H1 (cell line): ENCODE data around the gene PRKAB2. TPM values are rescaled to one million over a fixed set of nuclear protein-coding genes. Genes with fewer than 3 reads are reported as not detected.
"Not testable (repeated sequence)": the region's sequence is repeated elsewhere in the genome, so short reads cannot be mapped to it uniquely, and the experiment has no call there.

ENCODE experiments used
- CTCF ChIA-PET: fragments of 300-600 bp; sonication (Branson Sonifier 250); formaldehyde crosslinking; loops from one replicate; lab custom pipeline; 2021; ENCODE audit not compliant: partially characterized antibody; lab: Charles Lee
- POLR2A ChIA-PET: fragments of 300-600 bp; sonication (Branson Sonifier 250); formaldehyde crosslinking; loops from one replicate; lab custom pipeline; 2021; ENCODE audit warnings: inconsistent platforms; ENCODE audit not compliant: partially characterized antibody; lab: Charles Lee
- DNase-seq, 2 experiments: peaks; one replicate each; pipeline versions ENCODE4 v3.0.0 to v3.0.0-alpha.2; 2010 to 2022; ENCODE audit warnings: low spot score in 2 of 2, low read depth in 1 of 2, mixed read lengths in 1 of 2
- FAIRE-seq: peaks from 2 replicates; lab custom pipeline; 2011; peaks lifted over from hg19 to GRCh38; lab: Jason Lieb, UNC
- H2AFZ ChIP-seq: 2 replicates; pipeline ENCODE4 v1.8.1; 2012; ENCODE audit warnings: low read length, inconsistent platforms
- H2AK5ac ChIP-seq: 2 replicates; pipeline ENCODE4 v1.6.1; 2013; ENCODE audit warnings: low read depth, low read length
- H2BK120ac ChIP-seq: replicated peaks from 2 replicates; pipeline ENCODE3; 2013; ENCODE audit warnings: low read depth, low read length, inconsistent platforms
- H2BK12ac ChIP-seq: 2 replicates; pipeline ENCODE4 v1.6.1; 2013; ENCODE audit warnings: low read depth, low read length
- H2BK15ac ChIP-seq: 2 replicates; pipeline ENCODE4 v1.6.1; 2013; ENCODE audit warnings: low read length
- H2BK20ac ChIP-seq: 2 replicates; pipeline ENCODE4 v1.6.1; 2013; ENCODE audit warnings: low read length
- H2BK5ac ChIP-seq: 2 replicates; pipeline ENCODE4 v1.6.1; 2013; ENCODE audit warnings: low read depth, low read length
- H3K14ac ChIP-seq: 2 replicates; pipeline ENCODE4 v1.6.1; 2013; ENCODE audit warnings: inconsistent platforms; ENCODE audit not compliant: insufficient read length
- H3K18ac ChIP-seq: 2 replicates; pipeline ENCODE4 v1.6.1; 2013; ENCODE audit warnings: low read length; ENCODE audit errors: extremely low read depth
- H3K23ac ChIP-seq: 2 replicates; pipeline ENCODE4 v1.6.1; 2013; ENCODE audit warnings: inconsistent platforms; ENCODE audit not compliant: insufficient read length
- H3K23me2 ChIP-seq: 2 replicates; pipeline ENCODE4 v1.6.1; 2013; ENCODE audit warnings: low read depth, low read length
- H3K27ac ChIP-seq: 2 replicates; pipeline ENCODE4 v1.6.1; 2011; ENCODE audit warnings: low read depth, low read length, inconsistent platforms
- H3K27me3 ChIP-seq, 4 experiments: replicated peaks in 1 of 4; 1 replicate in 1 of 4; 2 replicates in 3 of 4; pipeline versions ENCODE4 v1.6.1 to v1.8.1; 2011 to 2013; ENCODE audit warnings: low read length in 3 of 4, mild to moderate bottlenecking in 3 of 4, inconsistent platforms in 2 of 4, mixed read lengths in 2 of 4, moderate library complexity in 1 of 4; ENCODE audit not compliant: control insufficient read depth in 3 of 4, insufficient read depth in 3 of 4; ENCODE audit errors: extremely low read depth in 1 of 4
- H3K36me3 ChIP-seq, 4 experiments: 2 replicates each; pipeline versions ENCODE4 v1.6.1 to v1.8.1; 2011 to 2013; ENCODE audit warnings: mild to moderate bottlenecking in 4 of 4, low read length in 3 of 4, moderate library complexity in 2 of 4, control low read depth in 1 of 4, inconsistent platforms in 1 of 4; ENCODE audit not compliant: insufficient read depth in 4 of 4, control insufficient read depth in 2 of 4
- H3K4ac ChIP-seq: replicated peaks from 2 replicates; pipeline ENCODE3; 2013; ENCODE audit warnings: low read length, low read depth, mixed read lengths, inconsistent platforms; ENCODE audit not compliant: insufficient read length
- H3K4me1 ChIP-seq, 4 experiments: replicated peaks in 1 of 4; 1 replicate in 1 of 4; 2 replicates in 3 of 4; pipeline versions ENCODE4 v1.6.1 to v1.8.1; 2011 to 2013; ENCODE audit warnings: low read length in 3 of 4, inconsistent platforms in 2 of 4, mixed read lengths in 1 of 4; ENCODE audit not compliant: insufficient read depth in 4 of 4, control insufficient read depth in 3 of 4
- H3K4me2 ChIP-seq, 2 experiments: 2 replicates each; pipeline versions ENCODE4 v1.6.1 to v1.8.1; 2011 to 2013; ENCODE audit warnings: low read depth in 2 of 2, low read length in 2 of 2, control low read depth in 1 of 2, inconsistent platforms in 1 of 2, mild to moderate bottlenecking in 1 of 2; ENCODE audit not compliant: insufficient read depth in 1 of 2
- H3K4me3 ChIP-seq, 4 experiments: fragments of 200-600, 300-600 bp in 1 of 4; sonication (generic), shearing (Covaris generic), sonication (Bioruptor Twin) in 1 of 4; 2 replicates each; pipeline versions ENCODE4 v1.5.1 to v1.8.1; 2011 to 2016; ENCODE audit warnings: low read length in 4 of 4, low read depth in 3 of 4, control low read depth in 2 of 4, inconsistent platforms in 2 of 4, mild to moderate bottlenecking in 2 of 4, mixed read lengths in 1 of 4, moderate library complexity in 1 of 4; ENCODE audit not compliant: insufficient read depth in 2 of 4; ENCODE audit errors: extremely low read depth in 1 of 4
- H3K56ac ChIP-seq: replicated peaks from 2 replicates; pipeline ENCODE3; 2013; ENCODE audit warnings: low read depth, mild to moderate bottlenecking, mixed read lengths, low read length, inconsistent platforms; ENCODE audit not compliant: insufficient read length
- H3K79me1 ChIP-seq: 2 replicates; pipeline ENCODE4 v1.6.1; 2013; ENCODE audit warnings: low read depth, low read length, control low read depth
- H3K79me2 ChIP-seq, 2 experiments: 2 replicates each; pipeline versions ENCODE4 v1.6.1 to v1.8.1; 2012 to 2013; ENCODE audit warnings: low read length in 2 of 2, mild to moderate bottlenecking in 2 of 2, inconsistent platforms in 1 of 2; ENCODE audit not compliant: insufficient read depth in 2 of 2, control insufficient read depth in 1 of 2
- H3K9ac ChIP-seq, 4 experiments: replicated peaks in 1 of 4; 1 replicate in 1 of 4; 2 replicates in 3 of 4; pipeline versions ENCODE4 v1.6.1 to v1.8.1; 2011 to 2013; ENCODE audit warnings: low read depth in 3 of 4, low read length in 3 of 4, control low read depth in 2 of 4, mild to moderate bottlenecking in 2 of 4, moderate library complexity in 2 of 4, inconsistent platforms in 1 of 4; ENCODE audit errors: extremely low read depth in 1 of 4
- H3K9me3 ChIP-seq, 2 experiments: 2 replicates each; pipeline versions ENCODE4 v1.6.1 to v1.8.1; 2012 to 2013; ENCODE audit warnings: mild to moderate bottlenecking in 2 of 2, moderate library complexity in 2 of 2, control low read depth in 1 of 2, inconsistent platforms in 1 of 2, low read depth in 1 of 2, low read length in 1 of 2, mixed read lengths in 1 of 2; ENCODE audit not compliant: insufficient read depth in 2 of 2
- H4K20me1 ChIP-seq, 2 experiments: replicated peaks in 1 of 2; 2 replicates each; pipeline versions ENCODE3 to v1.8.1; 2011 to 2013; ENCODE audit warnings: inconsistent platforms in 2 of 2, low read length in 2 of 2, mild to moderate bottlenecking in 1 of 2; ENCODE audit not compliant: insufficient read depth in 2 of 2, control insufficient read depth in 1 of 2
- H4K5ac ChIP-seq: 2 replicates; pipeline ENCODE4 v1.6.1; 2013; ENCODE audit warnings: low read length, low read depth, mixed read lengths, inconsistent platforms; ENCODE audit not compliant: insufficient read length
- H4K8ac ChIP-seq: 2 replicates; pipeline ENCODE4 v1.8.0; 2013; ENCODE audit warnings: mild to moderate bottlenecking, moderate library complexity, low read length, inconsistent platforms; ENCODE audit not compliant: insufficient read depth; ENCODE audit errors: extremely low read depth
- H4K91ac ChIP-seq: replicated peaks from 2 replicates; pipeline ENCODE3; 2013; ENCODE audit warnings: low read length, mixed read lengths, inconsistent platforms; ENCODE audit not compliant: insufficient read length
- WGBS, 2 experiments: shearing (Covaris generic) in 1 of 2; methylation state at CpG; one replicate each; pipeline versions ENCODE4 v1.1.6 to v1.1.7; 2013 to 2015; ENCODE audit warnings: low lambda C conversion rate in 2 of 2, mixed read lengths in 2 of 2, inconsistent platforms in 1 of 2, low coverage in 1 of 2, missing lambda C conversion rate in 1 of 2; ENCODE audit not compliant: insufficient replicate concordance in 2 of 2, insufficient coverage in 1 of 2, insufficient read length in 1 of 2; ENCODE audit errors: extremely low coverage in 1 of 2, missing lambda C conversion rate in 1 of 2; 5-methylcytosine and 5-hydroxymethylcytosine counted together
- polyA plus RNA-seq, 7 experiments: library from polyadenylated mRNA; depleted of rRNA in 3 of 7; stranded (reverse) in 5 of 7; unstranded in 2 of 7; fragments of >200 nt in 5 of 7; fragments of 200-250 nt in 2 of 7; gene quantifications; 1 replicate in 5 of 7; 2 replicates in 1 of 7; 4 replicates in 1 of 7; pipeline versions ENCODE4 v1.2.1 to v1.2.3, GENCODE V29; 2011 to 2013; ENCODE audit warnings: missing spikeins in 2 of 7, mixed read lengths in 2 of 7
- total RNA-seq: library from RNA; stranded (reverse); fragmentation: NEBNext Ultra II Directional; extraction: Animal tissue kit (Norgen Biotek cat#: 25700); gene quantifications from 2 replicates; pipeline ENCODE4 v1.2.1, GENCODE V29; 2021

Gene PRKAB2
- total and polyA plus RNA-seq, 2 of the 8 experiments (the other 6 are each of a cell fraction or from before 2014, with no cell fraction given), result 15.0 to 18.9 TPM

DNA sequence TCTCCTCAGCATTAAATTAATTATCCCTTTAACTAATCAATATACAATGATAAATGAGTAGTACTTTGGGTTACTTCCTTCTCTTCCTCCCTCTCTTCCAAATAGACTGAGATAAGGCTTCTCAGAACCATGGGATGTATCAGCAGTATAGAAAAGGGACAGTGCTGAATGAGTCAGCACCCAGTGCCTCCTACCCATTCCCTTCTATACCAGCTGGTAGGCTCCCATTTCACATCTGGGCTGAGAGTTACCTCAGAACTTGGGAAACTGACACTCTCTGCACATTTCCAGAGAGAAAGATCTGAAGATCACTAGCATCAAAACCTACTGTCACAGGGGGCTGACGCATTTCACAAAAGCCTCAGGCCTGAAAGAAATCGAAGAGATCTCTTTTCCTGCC is 15.2 kb downstream of the PRKAB2 start:
- H2BK20ac ChIP-seq, H2AFZ ChIP-seq, FAIRE-seq, H3K27ac ChIP-seq, H3K27me3 ChIP-seq, H3K79me1 ChIP-seq, H3K4me1 ChIP-seq, H3K79me2 ChIP-seq, H2AK5ac ChIP-seq, H3K18ac ChIP-seq, H4K8ac ChIP-seq, POLR2A ChIA-PET, H3K23ac ChIP-seq, H3K23me2 ChIP-seq, H3K4ac ChIP-seq, H2BK15ac ChIP-seq, H3K4me2 ChIP-seq, H3K14ac ChIP-seq, H3K9ac ChIP-seq, H3K9me3 ChIP-seq, H2BK12ac ChIP-seq, H4K91ac ChIP-seq, DNase-seq, H3K4me3 ChIP-seq, H4K5ac ChIP-seq, H4K20me1 ChIP-seq, H3K56ac ChIP-seq, H2BK120ac ChIP-seq, H2BK5ac ChIP-seq: not testable (repeated sequence)
- CTCF ChIA-PET, result interaction anchor here (0.9 kb wide), 1 partner anchor 217 kb away, joined by 3 read pairs; no protein-coding TSS in a partner anchor
- peaks cover 2 to 49% (median 32%) of the 10 kb centered on the region in 4 experiments; a peak in 7 of 8 replicates for H3K36me3 ChIP-seq
- WGBS, 2 experiments, result 92% methylated on average over 2 of the region's 2 CpGs; no CpG with 5 or more reads in 1 of the 2 experiments
